CD4-positive, alpha-beta T cell treated with Interleukin-6 at 100 ng/mL for 8 hours (primary cell): ENCODE data around the gene SST.
A peak's percentile ranks its signal among the peaks of the same experiment; 100 is the strongest.
"Not testable (repeated sequence)": the region's sequence is repeated elsewhere in the genome, so short reads cannot be mapped to it uniquely, and the experiment has no call there.

ENCODE experiments used
- DNase-seq: peaks from one replicate; pipeline ENCODE4 v3.0.0-alpha.2; 2020; ENCODE audit warnings: mixed read lengths, low spot score

SST gene

DNA sequence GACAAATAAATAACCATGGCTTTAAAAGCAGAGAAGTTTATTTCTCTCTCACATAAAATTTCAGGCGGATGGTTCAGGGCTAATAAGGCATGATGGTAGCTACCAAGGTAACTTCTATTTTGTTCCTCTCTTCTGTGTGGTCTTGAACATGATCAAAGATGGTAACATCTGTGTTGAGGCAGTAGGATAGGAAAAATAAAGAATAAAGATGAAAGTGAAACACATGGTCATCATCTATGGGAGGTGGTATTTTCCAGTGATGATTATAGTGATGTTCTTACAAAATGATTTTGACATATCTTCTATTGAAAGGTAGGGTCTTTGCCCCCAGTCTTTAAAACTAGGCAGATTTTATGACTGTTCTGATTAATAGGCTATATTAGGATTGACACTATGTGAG lies 14.2 kb upstream of the SST start:
- DNase-seq: no peak

DNA sequence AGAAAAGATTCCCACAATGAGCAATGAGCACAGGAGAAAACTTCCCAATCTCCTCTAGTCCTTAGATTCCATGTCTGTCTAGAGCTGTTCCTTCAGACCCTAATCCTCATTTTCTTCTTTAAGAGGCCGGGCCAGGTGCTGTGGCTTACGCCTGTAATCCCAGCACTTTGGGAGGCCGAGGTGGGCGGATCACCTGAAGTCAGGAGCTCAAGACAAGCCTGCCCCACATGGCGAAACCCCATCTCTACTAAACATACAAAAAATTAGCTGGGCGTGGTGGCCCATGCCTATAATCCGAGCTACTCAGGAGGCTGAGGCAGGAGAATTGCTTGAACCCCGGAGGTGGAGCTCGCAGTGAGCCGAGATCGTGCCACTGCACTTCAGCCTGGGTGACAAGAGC lies 11.6 kb upstream of the SST start:
- not testable (repeated sequence) for DNase-seq

DNA sequence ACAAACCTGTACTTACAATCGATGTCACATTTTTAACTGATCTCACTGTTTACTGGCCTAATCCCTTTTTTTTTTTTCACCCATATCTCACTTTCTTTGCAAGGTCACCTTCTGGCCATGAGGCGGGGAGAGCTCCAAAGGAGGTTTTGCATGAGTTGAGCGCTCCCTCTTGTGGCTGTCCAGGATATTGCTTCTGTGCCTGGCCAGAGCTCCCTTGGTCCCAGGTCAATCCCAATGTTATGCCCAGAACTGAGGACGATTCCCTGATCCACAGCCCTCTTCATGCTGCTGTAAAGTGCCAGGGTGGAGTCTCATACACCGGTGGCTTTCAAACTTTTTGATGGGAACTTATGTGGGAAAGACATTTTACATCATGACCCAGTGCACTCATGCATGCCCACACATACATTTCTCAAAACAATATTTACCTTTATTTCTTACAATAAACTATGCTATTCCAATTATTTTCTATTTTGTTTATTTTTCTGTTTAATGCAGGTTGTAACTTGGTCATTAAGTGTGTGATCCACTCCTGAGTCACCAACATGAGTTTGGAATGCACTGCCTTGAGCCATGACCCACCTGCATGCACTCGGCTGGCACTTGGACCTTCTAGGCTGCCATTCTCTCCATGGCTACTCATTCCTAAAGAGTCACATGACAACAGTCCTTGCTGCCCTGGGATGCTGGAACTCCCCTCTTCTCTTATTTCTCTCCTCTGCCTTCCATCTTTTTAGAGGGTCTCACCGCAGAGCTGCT lies 9.6 kb upstream of the SST start:
- peak; percentile 45 for DNase-seq

DNA sequence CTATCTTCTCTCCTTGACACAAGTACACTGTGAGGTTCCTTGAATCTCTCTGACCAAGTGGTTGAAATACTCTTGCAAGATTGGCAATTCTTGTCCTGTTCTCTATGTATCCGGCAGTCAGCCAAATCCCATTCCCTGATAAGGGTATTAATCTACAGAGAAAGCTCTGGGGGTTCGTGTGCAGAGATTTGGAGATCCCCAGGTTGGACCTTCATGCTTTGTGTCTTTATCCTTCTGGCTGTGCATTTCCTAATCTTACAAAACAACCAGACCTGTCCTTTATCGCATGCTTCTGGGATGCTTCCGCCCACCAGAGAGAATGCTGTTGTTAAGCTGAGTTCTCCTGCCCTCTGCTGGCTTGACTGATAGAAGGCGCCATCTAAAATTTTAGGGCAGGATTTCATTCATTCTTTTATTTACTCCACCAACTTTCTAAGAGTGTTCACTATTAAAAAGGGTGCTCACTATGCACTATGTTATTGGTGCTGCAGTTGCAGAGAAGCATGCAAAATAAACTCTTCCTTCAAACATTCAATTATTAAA lies 8.6 kb upstream of the SST start:
- DNase-seq: no peak

DNA sequence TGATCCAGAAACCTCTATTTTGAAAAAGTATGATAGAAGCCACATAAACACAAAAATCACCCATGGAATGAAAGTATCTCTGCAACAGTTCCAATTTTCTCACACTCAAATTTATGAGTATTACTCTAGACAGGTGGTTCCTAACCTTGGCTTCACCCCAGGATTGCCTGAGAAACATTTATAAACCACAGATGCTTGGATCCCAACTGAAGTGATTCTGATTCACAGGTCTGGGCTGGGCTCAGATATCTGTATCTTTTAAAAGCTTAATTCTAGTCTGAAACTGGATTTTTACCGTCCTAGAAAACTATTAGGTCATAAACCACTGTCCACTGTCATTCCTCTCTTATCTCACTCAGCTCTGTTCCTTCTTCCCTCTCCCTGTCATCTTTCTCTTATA lies 7.4 kb upstream of the SST start:
- no peak for DNase-seq

DNA sequence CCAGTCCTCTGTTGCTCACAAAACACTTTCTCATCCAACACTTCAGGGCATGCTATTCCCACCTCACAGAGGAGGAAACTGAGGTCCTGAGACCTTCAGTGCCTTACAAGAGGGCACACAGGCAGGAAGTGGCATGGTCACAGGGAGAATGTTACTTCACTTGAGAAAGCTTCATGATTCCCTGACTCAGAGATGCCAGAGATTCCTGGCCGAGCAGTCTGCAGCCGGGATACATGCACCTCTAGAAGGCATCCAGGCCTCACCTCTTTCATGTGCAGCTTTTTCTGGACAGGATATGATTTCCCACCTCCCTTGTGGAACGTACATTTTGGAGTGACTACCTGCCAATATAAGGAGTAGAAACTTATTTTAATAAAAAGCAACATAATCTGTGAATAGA lies 2.8 kb upstream of the SST start:
- DNase-seq: no peak

DNA sequence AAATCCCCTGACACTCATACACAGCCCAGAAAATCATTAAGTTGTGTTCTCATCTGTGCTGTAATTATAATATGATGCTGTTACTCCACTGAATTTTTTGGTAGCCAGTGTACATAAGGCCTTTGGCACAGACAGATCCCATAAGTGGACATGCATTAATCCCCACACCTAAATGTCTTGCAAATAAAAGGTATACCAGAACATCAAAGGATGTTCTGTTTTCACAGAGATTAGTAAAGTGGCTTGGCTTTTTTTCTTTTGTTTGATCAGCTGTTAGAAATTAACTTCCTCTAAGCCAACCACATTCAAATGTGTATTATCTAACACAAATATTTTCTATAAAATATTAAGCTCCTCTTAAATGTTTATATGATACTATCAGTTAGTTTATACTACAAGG lies 2.7 kb downstream of the SST start:
- no peak for DNase-seq

DNA sequence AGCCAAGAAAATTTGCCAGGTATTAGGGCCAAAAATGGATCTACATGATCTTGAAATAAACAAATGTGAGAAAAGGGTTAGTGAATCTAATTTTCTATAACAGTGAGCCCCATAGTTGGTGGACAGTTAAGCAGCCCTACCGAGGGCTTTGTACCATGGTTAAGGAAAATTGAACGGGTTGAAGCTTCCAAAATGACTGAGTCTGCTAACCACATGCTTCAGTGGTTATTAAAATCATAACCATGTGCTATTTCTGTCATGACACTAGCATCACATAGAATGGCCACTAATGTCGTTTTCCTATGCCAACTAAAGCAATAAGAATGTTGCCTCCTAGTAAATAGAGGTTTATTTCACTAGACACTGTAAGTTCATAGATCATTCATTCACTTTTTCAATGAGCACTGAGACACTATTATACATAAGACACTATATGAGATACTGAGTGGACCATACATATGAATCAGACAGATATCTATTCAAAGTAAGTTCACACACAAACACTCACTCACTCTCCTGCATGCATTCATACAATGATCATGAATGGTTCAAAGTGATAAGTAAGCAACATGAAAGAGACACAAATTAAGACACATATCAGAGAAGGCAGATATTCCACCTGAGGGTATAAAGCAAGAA lies 4.3 kb downstream of the SST start:
- DNase-seq: no peak

DNA sequence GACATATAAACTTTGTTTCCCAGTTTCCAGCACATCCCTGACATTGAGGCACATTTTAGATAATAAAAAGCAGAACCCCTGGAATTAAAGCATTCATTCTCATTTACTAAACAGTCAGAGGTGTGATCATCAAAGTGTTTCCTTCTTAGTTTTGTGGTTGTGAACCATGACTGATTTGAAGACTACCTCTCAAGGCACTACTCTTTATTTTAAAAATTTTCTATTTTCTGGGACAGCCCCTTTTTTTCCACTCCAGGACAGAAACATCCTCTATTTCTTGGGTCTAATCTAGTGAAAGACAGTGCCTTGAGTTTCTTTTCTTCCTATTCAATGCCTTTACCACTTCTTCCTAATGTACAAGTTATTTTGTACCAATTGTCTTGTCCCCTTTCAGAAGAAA lies 5.2 kb downstream of the SST start:
- DNase-seq: no peak

DNA sequence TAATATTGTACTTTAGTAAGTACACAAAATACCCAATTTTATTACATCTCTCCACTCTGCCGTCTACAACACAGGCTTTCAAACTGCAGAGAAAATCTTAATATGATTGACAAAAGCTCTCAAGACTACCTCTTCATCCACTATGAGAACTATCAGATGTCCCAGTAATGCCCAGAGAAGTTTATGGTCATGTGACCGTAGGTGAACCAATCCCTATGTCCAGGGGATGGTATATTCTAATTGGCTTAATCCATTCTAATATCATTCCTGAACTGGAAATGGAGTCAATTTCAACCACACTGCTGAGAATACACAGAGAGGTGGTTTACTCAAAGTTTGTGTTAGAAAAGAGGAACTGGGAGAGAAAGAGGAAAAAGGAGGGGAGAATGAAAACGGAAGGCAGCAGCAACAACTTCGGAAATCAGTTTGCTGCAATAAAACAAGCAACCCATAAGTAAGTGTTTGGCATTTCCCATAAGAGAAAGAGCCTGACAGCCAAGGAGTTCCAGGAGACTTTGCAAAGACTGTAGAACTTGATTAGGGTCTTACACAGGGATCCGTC lies 7.3 kb downstream of the SST start:
- DNase-seq: no peak

DNA sequence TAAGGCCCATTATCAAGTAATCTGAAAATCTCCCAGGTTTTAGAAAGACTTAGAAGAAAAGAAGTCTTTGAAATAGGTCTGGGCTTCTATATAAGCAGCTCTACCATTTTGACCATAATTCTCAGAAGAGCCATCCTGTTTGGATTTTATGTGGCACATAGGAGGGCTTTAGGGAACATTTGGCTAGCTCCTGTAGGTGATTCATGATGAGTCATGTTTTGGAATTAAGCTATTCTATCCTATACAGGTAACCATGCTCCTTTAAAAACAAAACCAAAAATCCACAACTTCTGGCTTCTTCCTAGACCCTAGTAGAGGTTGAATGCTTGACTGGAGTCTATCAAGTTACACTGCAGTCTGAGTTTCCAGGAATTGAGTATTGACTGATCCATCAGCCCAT lies 8.9 kb downstream of the SST start:
- DNase-seq: no peak

DNA sequence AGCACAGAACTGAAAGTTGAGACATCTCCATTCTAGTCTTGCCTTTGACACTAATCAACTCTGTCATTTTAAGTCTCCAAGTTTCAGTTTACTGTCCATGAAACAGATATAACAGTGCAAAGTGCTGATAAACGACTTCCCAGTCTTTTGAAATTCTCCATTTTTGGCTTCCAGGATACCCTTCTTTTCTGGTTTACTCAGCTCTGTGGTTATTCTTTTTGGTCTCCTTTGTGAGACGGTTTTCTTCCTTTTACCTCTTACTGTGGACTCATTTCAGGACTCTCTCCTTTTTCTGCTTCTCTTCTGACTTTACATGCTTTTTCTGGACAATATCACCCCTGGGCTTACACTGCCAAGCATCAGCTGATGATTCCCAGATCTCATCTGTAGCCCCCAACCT lies 18.9 kb downstream of the SST start:
- no peak for DNase-seq

DNA sequence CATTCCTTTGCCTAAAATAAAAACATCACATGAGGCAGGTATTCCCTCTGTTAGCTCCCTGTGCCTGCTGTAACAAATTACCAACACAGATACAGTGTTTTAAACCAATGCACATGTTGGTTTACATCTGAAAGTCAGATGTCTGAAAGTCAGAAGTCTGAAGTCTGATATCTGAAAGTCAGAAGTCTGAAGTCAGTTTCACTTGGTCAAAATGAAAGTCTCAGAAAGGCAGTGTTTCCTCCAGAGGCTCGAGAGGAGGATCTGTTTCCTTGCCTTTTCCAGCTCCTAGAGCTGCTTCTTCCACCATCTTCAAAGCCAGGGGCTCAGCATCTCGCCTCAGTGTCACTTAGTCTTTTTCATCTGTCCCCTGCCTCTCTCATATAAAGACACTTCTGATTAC lies 22.0 kb downstream of the SST start:
- DNase-seq: no peak

DNA sequence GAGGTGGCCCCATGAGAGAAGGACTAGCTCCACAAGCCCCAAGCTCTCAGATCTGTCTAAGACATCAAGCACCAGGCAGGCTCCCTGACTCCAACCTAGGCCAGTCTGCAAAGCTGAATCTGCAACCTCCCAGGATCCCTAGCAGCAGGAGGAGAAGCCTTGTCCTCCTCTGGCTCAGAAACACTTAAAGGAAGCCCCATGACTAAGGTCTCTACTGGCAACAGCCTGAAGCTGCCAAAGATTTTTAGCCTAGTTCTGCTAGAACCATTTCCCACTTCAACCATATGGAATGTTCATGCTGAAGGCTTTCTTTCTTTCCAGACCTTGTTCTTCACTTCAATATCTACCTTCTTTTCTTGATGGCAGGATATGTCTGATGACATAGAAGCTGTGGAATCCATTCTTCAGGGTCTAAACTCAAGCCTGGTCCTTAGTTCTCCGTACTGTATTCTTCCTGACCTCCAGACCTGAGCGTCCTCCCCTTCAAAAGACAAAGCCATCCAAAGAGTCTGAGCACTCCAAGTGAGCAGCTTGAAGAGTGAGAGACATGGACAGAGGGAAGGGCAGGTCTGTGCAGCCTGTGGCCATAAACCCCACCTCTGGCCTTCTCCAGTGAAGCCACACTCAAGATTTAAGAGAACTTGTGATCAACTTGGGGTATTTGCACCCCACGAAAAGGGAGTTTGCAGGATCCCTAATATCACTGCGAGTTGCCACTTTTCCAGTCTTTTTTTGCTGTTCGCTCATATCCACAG lies 23.1 kb downstream of the SST start:
- DNase-seq: no peak

DNA sequence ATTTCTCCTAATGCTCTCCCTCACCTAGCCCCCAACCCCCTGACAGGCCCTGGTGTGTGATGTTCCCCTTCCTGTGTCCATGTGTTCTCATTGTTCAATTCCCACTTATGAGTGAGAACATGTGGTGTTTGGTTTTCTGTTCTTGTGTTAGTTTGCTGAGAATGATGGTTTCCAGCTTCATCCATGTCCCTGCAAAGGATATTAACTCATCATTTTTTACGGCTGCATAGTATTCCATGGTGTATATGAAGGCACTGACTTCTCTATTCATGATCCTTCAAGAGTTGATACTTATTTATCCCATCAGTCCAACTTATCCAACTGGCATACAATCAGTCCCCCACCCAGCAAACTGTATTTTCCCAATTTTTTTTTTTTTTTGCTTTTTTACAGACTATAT lies 24.8 kb downstream of the SST start:
- not testable (repeated sequence) for DNase-seq

DNA sequence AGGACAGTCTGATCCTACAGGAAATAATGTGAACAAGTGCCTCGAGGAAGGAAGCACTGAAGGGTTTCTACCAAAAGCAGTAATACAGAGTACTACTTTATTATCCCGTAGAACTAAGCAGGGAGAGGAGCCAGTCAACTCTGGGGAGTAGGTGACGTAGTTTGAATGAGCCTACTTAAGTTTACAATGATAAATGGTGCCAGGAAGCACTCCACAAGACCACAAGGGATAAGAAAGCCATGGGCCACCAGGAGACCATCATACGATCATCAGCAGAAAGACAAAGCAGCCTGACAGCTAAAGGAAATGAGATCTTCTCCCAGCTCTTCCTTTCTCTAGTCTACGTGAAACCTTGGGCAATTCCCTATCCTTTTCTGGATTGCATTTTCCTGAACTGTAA lies 27.3 kb downstream of the SST start:
- no peak for DNase-seq

DNA sequence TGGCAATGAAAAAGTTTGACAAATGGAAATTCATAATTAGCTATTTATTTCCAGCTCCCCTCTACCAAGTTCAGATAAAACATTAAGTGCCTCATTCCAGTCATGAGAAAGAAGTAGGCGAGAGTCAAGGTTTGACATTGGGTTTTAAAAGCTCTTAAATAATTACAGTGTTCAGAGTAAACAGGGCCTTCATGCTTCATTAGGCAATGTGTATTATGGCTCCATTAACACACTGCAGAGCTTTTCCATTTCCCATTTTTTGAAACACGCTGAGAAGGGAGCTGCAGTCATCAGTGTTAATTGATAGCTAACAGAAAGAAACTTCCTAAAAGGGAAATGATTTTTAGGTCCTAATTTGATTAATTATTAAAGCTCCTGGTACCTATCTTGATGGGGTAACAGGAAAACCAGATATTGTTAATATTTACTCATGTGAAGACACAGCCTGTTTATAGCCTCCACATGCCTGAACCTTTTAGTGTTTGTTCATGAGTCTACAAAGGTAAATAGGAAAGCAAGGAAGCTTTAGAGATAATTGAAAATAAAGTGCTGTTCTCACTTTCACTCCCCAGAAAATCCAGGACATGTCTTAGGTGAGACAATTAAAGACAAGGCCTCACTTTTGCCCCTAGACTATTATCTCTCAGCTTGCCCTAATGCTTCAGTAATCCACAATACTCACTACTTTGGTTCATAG lies 28.7 kb downstream of the SST start:
- DNase-seq: no peak

DNA sequence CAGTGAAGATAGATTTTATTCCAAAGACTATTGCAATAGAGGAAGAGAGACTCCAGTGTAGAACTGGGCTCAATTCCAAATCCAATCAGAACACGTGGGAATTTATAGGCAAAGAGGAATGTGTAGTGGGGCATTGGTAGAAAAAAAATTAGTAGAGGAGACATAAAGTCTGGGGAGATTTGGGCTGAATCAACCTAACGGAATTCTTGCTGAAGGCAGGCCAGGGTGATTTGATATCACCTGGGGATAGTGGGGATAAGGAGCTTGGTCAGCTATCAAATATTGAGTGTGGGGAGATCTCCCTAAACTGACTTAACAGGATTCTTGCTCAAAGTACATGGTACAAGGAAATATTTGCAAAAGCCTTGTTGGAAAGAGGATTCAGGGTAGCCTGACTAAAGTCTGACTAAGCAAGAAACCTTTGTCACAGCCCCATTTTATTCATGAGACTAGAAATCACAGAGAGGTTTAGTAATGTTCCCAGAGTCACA lies 29.6 kb downstream of the SST start:
- no peak for DNase-seq

DNA sequence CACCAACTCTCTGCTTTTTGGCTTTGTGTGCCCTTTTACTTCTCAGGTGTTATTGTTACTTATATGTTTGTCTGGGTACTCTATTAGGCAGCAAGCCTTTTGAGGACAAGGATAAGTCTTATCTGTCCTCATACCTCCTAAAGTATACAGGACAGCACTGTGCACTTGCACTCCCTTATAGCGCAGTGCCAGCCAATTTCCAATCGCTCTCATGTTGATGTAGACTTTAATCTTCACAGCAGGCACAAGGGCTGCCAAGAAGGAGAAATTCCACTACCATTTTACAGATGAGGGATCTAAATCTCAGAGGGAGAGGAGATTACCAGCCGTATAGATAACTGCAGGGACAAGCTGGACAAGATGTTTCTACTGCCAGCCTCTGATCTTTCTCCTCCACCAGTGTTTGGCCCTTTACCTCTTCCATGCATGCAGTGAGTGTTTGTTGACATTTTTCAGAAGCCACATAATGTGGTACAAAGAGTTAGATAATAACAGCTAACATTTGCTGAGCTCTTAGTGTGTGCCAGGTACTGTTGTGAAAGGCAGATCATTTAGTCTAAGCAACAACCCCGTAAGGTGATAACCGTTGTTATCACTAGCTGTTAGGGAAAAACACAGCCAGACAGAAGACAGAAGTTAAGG lies 30.1 kb downstream of the SST start:
- DNase-seq: no peak

DNA sequence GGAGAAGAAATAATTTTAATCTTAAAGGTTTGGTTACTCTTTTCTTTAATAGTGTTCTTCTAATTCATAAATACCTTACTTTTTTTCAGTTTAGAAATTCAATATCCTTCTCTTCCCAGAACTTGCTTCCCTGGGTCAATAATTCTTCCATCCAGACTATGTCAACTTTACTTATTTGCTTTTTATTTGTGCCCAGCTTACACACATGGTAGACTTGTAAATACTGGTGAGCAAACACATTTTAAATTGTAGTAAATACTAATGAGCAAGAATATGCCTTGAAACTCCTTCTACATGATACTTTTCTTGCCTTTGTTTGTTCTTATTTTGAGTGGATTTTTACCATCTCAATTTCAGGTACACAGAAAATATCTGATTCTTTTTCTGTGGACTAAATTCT lies 33.7 kb downstream of the SST start:
- DNase-seq: no peak

DNA sequence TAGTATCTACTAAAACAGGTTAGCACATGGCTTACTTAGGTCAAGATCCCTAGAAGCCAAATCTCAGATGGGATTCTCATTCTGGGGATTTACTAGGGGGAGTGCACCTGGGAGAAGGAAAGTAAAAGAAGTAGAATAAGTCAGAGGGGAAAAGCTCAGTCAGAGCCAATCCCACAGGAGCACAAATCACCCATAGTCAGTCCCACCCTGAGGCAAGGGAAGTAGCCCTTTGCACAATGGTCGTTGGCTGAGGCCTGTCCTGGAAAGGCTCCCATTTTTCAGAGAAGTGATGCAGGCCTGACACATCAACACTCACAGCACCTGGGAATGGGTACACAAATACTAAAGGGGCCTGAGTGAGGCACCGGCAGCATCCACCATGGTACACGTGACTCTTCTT lies 39.8 kb downstream of the SST start:
- DNase-seq: no peak
